GM18909 (cell line): ENCODE measurements around the gene FYCO1.
"Not testable (repeated sequence)": the region's sequence is repeated elsewhere in the genome, so short reads cannot be mapped to it uniquely, and the experiment has no call there.

Source experiments
- ATAC-seq: cut with Tn5 transposase; IDR thresholded peaks from one replicate; pipeline ENCODE4 v1.9.1; 2021; ENCODE audit warnings: mild to moderate bottlenecking; ENCODE audit not compliant: unreplicated experiment, poor library complexity

The FYCO1 gene

DNA sequence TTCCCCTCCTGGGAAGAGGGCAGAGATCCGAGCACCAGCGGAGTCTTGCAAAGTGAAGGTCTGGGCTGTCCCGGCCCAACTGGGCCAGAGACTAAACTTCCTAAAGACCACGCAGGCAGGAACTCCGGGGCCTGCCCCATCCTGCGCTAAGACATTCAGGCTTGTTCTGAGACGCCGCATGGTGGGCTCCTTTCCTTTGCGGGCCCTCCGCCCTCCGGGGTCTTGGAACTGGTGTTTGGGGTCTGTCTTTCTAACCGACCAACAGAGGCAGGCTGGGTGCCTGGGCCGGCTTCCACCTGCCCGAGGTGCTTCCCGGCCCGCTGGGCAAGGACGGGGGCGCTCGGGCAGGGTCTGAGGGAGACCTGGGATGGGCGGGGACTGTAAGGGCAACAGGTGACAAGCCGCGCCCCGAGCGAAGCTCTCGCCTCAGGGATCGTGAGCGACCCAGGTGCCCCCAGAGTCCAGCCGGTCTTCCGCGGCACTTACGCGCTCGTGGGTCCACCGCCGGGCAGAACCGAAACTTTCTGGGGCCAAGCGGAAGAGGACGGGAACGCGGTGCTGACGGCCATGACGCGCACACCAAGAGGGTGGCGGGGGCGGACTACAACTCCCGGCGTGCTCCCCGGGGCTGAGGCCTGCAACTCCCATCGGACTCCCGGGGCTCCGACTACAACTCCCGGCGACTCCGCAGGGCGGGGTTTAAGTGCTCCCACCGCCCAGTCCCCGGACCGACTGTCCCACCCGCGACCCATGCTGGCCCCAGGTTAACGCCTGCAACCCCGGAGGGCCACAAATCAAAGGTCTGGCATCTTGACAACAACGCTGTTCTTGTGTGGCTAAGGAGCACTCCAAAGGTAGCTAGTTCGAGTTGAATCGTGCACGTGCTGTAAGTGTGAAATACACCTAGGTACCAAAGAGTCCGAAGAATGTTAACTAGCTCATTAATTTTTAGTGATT is at the start of gene FYCO1:
Gene FYCO1 (minus strand): TSS at position 589 of the 957 bp plus-strand sequence. CDS start 10,914 bp downstream, outside the sequence.
- ATAC-seq: peak; percentile 86

GRCh38 chr3:46038916-46039315 is 43.3 kb upstream of the FYCO1 start:
- no peak for ATAC-seq

DNA sequence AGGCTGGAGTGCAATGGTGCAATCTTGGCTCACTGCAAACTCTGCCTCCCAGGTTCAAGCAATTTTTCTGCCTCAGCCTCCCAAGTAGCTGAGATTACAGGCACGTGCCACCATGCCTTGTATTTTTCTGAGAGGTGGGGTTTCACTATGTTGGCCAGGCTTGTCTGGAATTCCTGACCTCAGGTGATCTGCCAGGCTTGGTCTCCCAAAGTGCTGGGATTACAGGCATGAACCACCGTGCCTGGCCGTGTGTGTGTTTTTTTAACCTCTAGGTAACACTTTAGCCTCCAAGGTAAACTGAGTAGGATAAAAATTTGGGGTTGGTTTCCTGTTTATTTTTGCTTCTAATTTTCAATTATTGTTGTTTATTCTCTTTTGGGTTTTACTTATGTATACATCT is 42.4 kb upstream of the FYCO1 start:
- ATAC-seq: not testable (repeated sequence)

DNA sequence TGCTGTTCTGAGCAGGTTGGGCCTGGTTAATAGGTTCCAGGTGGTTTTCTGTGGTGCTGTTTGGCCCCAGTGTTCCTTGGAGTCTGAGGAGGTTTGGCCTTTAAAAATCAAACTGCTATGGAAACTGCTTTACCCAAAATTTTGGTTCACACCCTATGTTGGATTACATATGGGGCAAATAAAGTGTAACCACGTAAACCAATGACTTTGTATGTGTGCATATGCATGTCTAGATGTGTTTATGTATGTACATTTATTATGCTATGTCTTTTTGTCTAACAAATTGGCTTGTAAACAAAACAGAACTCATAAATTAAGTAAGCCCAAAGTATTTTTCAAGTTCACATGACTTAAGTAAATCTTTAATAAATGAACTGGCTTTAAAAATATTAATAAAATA is 40.6 kb upstream of the FYCO1 start:
- ATAC-seq: no peak

DNA sequence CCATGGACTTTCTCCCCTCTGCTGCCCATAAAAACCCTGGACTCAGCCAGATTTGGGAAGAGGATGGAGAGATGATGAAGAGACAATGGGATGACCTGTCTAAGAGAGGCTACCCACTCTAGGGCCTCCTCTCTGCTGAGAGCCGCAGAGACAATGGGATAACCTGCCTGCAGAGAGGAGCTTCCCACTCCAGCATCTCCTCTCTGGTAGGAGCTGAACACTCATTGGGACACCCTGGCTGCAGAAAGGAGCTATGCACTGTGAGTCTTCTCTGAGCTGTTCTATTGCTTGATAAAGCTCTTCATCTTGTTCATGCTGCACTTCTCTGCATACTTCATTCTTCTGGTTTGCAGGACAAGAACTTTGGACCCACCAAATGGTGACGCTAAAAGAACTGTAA is 36.1 kb upstream of the FYCO1 start:
- ATAC-seq: no peak

DNA sequence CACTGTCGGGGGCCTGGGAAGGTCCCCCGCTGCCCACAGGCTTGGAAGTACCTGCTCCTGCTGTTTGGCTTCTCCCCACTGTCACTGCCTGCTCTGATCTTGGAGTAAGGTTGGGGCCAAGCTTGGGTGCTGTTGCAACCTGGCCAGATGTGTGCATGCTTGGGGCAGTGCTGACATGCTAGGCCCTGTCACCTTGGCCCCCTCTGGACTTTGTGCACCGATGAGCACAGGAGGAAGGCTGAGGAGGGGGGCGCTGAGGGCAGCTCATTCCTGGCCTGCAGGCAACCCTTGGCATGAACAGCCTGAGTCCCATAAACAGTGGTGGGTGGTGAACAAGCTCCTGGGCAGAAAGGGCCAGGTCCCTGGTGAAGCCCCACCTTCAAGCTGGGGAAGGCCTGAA is 35.6 kb upstream of the FYCO1 start:
- no peak for ATAC-seq

DNA sequence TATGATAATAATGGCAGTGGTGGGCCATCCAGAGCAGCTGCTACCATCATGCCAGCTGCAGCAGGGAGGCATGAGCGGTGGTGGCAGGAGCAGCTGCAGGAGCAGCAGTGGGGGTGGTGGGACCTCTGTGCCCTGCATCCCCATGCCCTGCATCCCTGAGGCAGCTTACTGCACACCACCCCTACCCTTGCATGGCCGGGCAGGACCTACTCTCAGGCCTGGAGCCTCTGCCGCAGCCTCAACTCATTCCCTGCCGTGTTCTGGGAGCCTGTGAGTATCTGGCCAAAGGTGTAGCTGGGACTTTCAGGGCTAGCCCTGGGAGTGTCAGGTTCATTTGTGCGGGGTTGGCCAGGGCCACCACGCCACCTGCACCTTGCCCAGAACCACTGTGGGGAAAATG is 35.0 kb upstream of the FYCO1 start:
- no peak for ATAC-seq

GRCh38 chr3:46029953-46030543 is 34.4 kb upstream of the FYCO1 start:
- no peak for ATAC-seq

- no peak for ATAC-seq
Measured at GRCh38 chr3:46027736-46028397, 32.2 kb upstream of the FYCO1 start.

DNA sequence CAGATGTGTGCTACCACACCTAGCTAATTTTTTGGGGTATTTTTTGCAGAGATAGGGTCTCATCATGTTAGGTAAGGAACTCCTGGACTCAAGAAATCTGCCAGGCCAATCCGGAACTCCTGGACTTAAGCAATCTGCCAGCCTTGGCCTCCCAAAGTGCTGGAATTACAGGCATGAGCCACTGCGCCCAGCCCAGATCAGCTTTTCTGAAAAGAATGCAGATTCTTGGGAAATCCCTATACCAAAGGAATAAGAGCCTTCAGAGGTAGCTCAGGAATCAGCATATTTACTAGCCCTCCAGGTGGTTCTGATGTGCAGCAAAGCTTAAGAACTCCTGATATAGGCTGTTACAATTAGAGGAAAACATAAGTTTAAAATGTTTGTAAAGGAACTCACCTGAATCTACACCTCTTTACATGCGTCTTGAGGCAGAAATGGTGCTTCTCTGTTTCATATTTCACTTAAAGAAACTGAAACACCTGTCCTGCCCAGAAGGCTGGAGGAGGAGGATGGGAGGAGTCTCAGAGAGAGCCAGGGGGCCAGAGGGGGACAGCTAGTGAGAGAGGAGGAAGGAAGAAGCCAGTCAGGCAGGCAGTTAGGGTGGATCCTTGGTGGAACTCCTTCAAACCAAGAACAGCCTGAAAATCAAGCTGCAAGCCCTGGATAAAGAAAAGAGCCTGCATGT is 31.5 kb upstream of the FYCO1 start, which contains the start of gene XCR1:
Gene XCR1 (minus strand): TSS at position 463 of the 685 bp plus-strand sequence. CDS start 5,536 bp downstream, outside the sequence.
- no peak for ATAC-seq

GRCh38 chr3:46025139-46025538 is 29.5 kb upstream of the FYCO1 start:
- ATAC-seq: no peak

DNA sequence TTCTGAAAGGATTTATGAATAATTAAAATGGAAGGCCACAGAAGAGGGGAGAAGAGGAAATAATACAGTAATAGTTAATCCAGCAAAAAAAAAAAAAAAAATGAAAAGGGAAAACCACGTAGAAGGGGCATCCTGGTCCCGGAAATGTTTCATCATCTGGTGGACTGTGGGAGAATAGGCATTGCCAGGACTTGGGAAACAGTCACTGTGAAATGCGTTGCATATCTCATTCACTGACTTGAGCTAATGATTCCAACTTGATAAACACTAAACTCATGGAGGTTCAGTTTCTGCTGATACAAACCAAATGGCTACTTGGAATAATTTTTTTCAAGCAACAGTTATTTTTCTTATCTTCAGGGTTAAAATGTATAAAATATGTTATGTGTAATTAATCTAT is 28.5 kb upstream of the FYCO1 start:
- no peak for ATAC-seq

- ATAC-seq: no peak
Measured at GRCh38 chr3:46022909-46023785, 27.5 kb upstream of the FYCO1 start.

- ATAC-seq: no peak
Measured at GRCh38 chr3:46021516-46021915, 25.9 kb upstream of the FYCO1 start.

DNA sequence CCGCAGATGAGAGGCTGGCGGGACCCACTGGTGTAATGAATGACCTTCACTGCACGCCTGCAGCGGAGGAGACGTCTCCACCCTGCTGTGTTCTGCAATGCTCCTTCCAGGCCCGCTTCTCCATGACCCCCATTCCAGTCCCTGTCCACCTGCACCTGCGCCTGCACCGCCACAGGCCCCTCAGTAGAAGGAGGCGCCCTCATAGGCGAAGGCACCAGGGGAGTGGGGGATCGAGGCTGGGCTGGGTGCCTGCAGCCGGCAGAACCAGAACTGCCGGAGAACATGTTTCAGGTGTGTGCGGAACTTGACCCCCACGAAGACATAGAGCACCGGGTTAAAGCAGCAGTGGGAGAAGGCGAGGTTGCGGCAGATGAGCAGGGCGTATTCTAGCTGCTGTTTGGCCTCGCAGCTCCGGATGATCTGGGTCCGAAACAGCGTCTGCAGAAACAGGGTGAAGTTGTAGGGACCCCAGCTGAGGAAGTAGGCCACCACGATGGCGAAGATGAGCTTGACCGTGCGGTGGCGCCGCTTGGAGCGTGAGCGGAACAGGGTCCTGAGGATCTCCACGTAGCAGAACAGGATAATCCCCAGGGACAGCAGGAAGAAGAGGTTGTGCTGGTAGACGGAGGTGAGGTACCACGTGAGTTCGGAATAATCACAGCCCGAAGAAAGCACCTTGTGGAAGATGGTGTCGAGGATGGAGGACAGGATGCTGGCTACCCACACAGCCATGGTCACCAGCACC is 25.3 kb upstream of the FYCO1 start:
- no peak for ATAC-seq

- ATAC-seq: no peak
Measured at GRCh38 chr3:46019707-46020106, 24.1 kb upstream of the FYCO1 start.

DNA sequence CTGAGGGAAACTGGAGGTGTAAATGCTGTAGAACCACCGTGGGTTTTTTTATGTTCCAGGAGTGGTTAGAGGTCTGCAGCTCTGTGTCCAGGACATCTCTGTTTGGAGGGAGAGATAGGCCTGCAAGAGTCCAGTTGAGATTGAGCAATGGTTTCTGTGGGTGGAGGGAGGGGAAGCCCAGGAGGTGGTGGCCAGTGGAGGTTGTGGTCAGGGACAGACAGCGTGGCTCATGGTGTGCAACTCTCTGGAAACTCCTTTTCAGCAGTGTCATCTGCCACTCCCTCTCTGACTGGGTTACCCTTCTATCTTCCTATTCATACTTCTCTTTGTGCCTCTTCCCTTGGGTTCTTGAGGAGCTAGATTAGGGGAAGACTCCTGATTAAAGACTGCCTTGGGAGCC is 22.1 kb upstream of the FYCO1 start:
- no peak for ATAC-seq

DNA sequence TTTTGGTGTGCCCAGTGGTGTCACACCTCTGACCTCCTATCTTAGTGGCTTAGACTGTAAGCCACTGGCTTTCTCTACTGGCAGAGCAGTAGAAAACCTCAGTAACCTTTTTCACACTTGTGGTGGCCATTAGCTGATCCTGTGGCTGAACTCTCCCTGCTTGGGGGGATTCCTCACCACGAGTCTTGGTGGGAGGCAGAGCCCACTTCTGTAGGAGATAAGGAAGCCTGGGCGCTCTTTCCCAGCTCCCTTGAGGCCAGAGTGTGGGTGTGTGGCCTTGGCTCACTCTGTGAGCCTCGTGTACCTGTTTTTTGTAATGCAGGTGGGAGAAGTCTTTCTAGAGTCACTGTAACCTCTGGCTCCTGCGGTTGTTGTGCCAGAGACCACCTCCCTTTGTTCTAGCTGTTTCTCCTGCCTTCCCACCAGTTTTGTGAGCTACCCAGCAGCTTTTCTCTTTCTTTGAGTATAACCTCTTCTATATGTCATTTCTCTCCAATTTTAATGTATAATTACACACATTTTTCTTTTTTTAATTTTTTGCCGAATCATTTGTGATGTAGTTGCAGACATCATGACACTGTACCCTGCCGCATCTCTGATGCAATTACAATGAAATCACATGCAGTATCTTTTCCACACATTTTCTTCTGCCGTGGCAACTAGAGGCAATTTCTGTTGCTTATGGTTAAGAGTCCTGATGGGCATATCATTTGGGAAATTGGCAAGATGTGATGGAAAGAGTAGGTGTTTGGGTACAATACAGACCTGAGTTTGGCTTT is 17.9 kb upstream of the FYCO1 start:
- no peak for ATAC-seq
